ENCODE results near the gene DYNLL1.

Gene DYNLL1

GRCh38 chr12:120488057-120488640 is 7.8 kb upstream of the DYNLL1 start:
- no CpG with 5 or more reads among the region's 5 CpGs for WGBS (ENCODE audit: extremely low coverage, insufficient coverage, insufficient read length)
- Histone ChIP-seq H3K79me2 (ENCODE audit: control insufficient read depth, insufficient read depth, low read length, poor library complexity) (no peaks in the 10 kb centered on the region), H3K18ac (ENCODE audit: low read length) (no peak overlapping the region), H2AFZ (ENCODE audit: insufficient read depth, low read length, poor library complexity) (no peak overlapping the region), H3K9me3 (ENCODE audit: insufficient read depth, low read depth, low read length) (no peaks in the 10 kb centered on the region), H4K8ac (ENCODE audit: low read depth, low read length) (no peak overlapping the region), H3K4me1 (ENCODE audit: control insufficient read depth in 1 of 2, insufficient read depth in 2 of 2, low read length in 2 of 2) (no peaks in the 10 kb centered on the region), H2BK12ac (ENCODE audit: low read length) (no peak overlapping the region), H4K12ac (ENCODE audit: low read depth, low read length) (no peak overlapping the region), H3K27ac (ENCODE audit: low read depth, low read length) (no peak overlapping the region), H3K4me2 (ENCODE audit: low read length) (no peak overlapping the region), H3K36me3 (ENCODE audit: control insufficient read depth in 1 of 2, insufficient read depth in 2 of 2, low read length in 2 of 2) (peaks cover 8% of the 10 kb centered on the region in 2 experiments), H2BK120ac (ENCODE audit: insufficient read depth, low read length, poor library complexity) (no peak overlapping the region), H3K4ac (ENCODE audit: low read depth, low read length) (no peak overlapping the region), H2AK5ac (ENCODE audit: low read length) (no peak overlapping the region), H3K9ac (ENCODE audit: low read length) (no peak overlapping the region), H2BK5ac (ENCODE audit: low read depth, low read length, poor library complexity) (no peak overlapping the region), H3K23ac (ENCODE audit: low read length) (no peak overlapping the region), H4K91ac (ENCODE audit: low read depth, low read length) (no peak overlapping the region), H3K79me1 (ENCODE audit: low read length) (no peaks in the 10 kb centered on the region), H3K14ac (ENCODE audit: low read length) (no peak overlapping the region), H3K4me3 (ENCODE audit: low read depth, low read length) (no peak overlapping the region), H3K27me3 (ENCODE audit: insufficient read depth, low read length) (no peaks in the 10 kb centered on the region)
- DNase-seq: no peak

GRCh38 chr12:120489018-120489417 is 6.9 kb upstream of the DYNLL1 start:
- Histone ChIP-seq H4K91ac (ENCODE audit: low read depth, low read length) (no peak overlapping the region), H3K14ac (ENCODE audit: low read length) (no peak overlapping the region), H4K12ac (ENCODE audit: low read depth, low read length) (no peak overlapping the region), H3K4me3 (ENCODE audit: low read depth, low read length) (no peak overlapping the region), H4K8ac (ENCODE audit: low read depth, low read length) (no peak overlapping the region), H3K79me2 (ENCODE audit: control insufficient read depth, insufficient read depth, low read length, poor library complexity) (no peaks in the 10 kb centered on the region), H2BK5ac (ENCODE audit: low read depth, low read length, poor library complexity) (no peak overlapping the region), H3K9ac (ENCODE audit: low read length) (no peak overlapping the region), H3K4ac (ENCODE audit: low read depth, low read length) (no peak overlapping the region), H3K4me2 (ENCODE audit: low read length) (no peak overlapping the region), H3K27ac (ENCODE audit: low read depth, low read length) (no peak overlapping the region), H3K23ac (ENCODE audit: low read length) (no peak overlapping the region), H3K27me3 (ENCODE audit: insufficient read depth, low read length) (no peaks in the 10 kb centered on the region), H2AK5ac (ENCODE audit: low read length) (no peak overlapping the region), H3K18ac (ENCODE audit: low read length) (no peak overlapping the region), H3K79me1 (ENCODE audit: low read length) (no peaks in the 10 kb centered on the region), H3K9me3 (ENCODE audit: insufficient read depth, low read depth, low read length) (no peaks in the 10 kb centered on the region), H3K4me1 (ENCODE audit: control insufficient read depth in 1 of 2, insufficient read depth in 2 of 2, low read length in 2 of 2) (no peaks in the 10 kb centered on the region), H2AFZ (ENCODE audit: insufficient read depth, low read length, poor library complexity) (no peak overlapping the region), H2BK12ac (ENCODE audit: low read length) (no peak overlapping the region), H3K36me3 (ENCODE audit: control insufficient read depth in 1 of 2, insufficient read depth in 2 of 2, low read length in 2 of 2) (peaks cover 8% of the 10 kb centered on the region in 2 experiments), H2BK120ac (ENCODE audit: insufficient read depth, low read length, poor library complexity) (no peak overlapping the region)
- DNase-seq: no peak
- WGBS (ENCODE audit: extremely low coverage, insufficient coverage, insufficient read length): no CpG with 5 or more reads among the region's 4 CpGs

- Histone ChIP-seq H3K4ac (ENCODE audit: low read depth, low read length) (no peak overlapping the region), H3K4me2 (ENCODE audit: low read length) (no peak overlapping the region), H3K27ac (ENCODE audit: low read depth, low read length) (no peak overlapping the region), H4K8ac (ENCODE audit: low read depth, low read length) (no peak overlapping the region), H3K23ac (ENCODE audit: low read length) (no peak overlapping the region), H2BK12ac (ENCODE audit: low read length) (no peak overlapping the region), H2AK5ac (ENCODE audit: low read length) (no peak overlapping the region), H3K4me1 (ENCODE audit: control insufficient read depth in 1 of 2, insufficient read depth in 2 of 2, low read length in 2 of 2) (peaks cover 0 to 4% of the 10 kb centered on the region in 2 experiments), H4K12ac (ENCODE audit: low read depth, low read length) (no peak overlapping the region), H2AFZ (ENCODE audit: insufficient read depth, low read length, poor library complexity) (no peak overlapping the region), H3K9me3 (ENCODE audit: insufficient read depth, low read depth, low read length) (no peaks in the 10 kb centered on the region), H2BK120ac (ENCODE audit: insufficient read depth, low read length, poor library complexity) (no peak overlapping the region), H4K91ac (ENCODE audit: low read depth, low read length) (no peak overlapping the region), H3K27me3 (ENCODE audit: insufficient read depth, low read length) (no peaks in the 10 kb centered on the region), H3K4me3 (ENCODE audit: low read depth, low read length) (no peak overlapping the region), H3K79me2 (ENCODE audit: control insufficient read depth, insufficient read depth, low read length, poor library complexity) (peaks cover 3% of the 10 kb centered on the region), H2BK5ac (ENCODE audit: low read depth, low read length, poor library complexity) (no peak overlapping the region), H3K79me1 (ENCODE audit: low read length) (peaks cover 2% of the 10 kb centered on the region), H3K14ac (ENCODE audit: low read length) (no peak overlapping the region), H3K9ac (ENCODE audit: low read length) (no peak overlapping the region), H3K18ac (ENCODE audit: low read length) (no peak overlapping the region), H3K36me3 (ENCODE audit: control insufficient read depth in 1 of 2, insufficient read depth in 2 of 2, low read length in 2 of 2) (peaks cover 8% of the 10 kb centered on the region in 2 experiments)
- WGBS (ENCODE audit: extremely low coverage, insufficient coverage, insufficient read length): no CpG with 5 or more reads among the region's 5 CpGs
- no peak for DNase-seq
Observed at GRCh38 chr12:120490325-120490724, 5.6 kb upstream of the DYNLL1 start.

- Histone ChIP-seq H2BK5ac (ENCODE audit: low read depth, low read length, poor library complexity) (no peak overlapping the region), H3K23ac (ENCODE audit: low read length) (no peak overlapping the region), H3K4me1 (ENCODE audit: control insufficient read depth in 1 of 2, insufficient read depth in 2 of 2, low read length in 2 of 2) (peaks cover 0 to 5% of the 10 kb centered on the region in 2 experiments), H4K12ac (ENCODE audit: low read depth, low read length) (no peak overlapping the region), H3K4me3 (ENCODE audit: low read depth, low read length) (no peak overlapping the region), H3K27me3 (ENCODE audit: insufficient read depth, low read length) (no peaks in the 10 kb centered on the region), H3K79me1 (ENCODE audit: low read length) (peaks cover 5% of the 10 kb centered on the region), H3K79me2 (ENCODE audit: control insufficient read depth, insufficient read depth, low read length, poor library complexity) (peaks cover 5% of the 10 kb centered on the region), H3K9ac (ENCODE audit: low read length) (no peak overlapping the region), H3K4ac (ENCODE audit: low read depth, low read length) (no peak overlapping the region), H2AK5ac (ENCODE audit: low read length) (no peak overlapping the region), H2AFZ (ENCODE audit: insufficient read depth, low read length, poor library complexity) (no peak overlapping the region), H3K9me3 (ENCODE audit: insufficient read depth, low read depth, low read length) (no peaks in the 10 kb centered on the region), H3K27ac (ENCODE audit: low read depth, low read length) (no peak overlapping the region), H3K36me3 (ENCODE audit: control insufficient read depth in 1 of 2, insufficient read depth in 2 of 2, low read length in 2 of 2) (peaks cover 8% of the 10 kb centered on the region in 2 experiments), H2BK120ac (ENCODE audit: insufficient read depth, low read length, poor library complexity) (no peak overlapping the region), H3K4me2 (ENCODE audit: low read length) (no peak overlapping the region), H3K14ac (ENCODE audit: low read length) (no peak overlapping the region), H4K8ac (ENCODE audit: low read depth, low read length) (no peak overlapping the region), H2BK12ac (ENCODE audit: low read length) (no peak overlapping the region), H4K91ac (ENCODE audit: low read depth, low read length) (no peak overlapping the region), H3K18ac (ENCODE audit: low read length) (no peak overlapping the region)
- no CpG with 5 or more reads among the region's 2 CpGs for WGBS (ENCODE audit: extremely low coverage, insufficient coverage, insufficient read length)
- no peak for DNase-seq
Observed at GRCh38 chr12:120490833-120491512, 4.9 kb upstream of the DYNLL1 start.
